ENCODE data around the gene VARS2.

The VARS2 gene

DNA sequence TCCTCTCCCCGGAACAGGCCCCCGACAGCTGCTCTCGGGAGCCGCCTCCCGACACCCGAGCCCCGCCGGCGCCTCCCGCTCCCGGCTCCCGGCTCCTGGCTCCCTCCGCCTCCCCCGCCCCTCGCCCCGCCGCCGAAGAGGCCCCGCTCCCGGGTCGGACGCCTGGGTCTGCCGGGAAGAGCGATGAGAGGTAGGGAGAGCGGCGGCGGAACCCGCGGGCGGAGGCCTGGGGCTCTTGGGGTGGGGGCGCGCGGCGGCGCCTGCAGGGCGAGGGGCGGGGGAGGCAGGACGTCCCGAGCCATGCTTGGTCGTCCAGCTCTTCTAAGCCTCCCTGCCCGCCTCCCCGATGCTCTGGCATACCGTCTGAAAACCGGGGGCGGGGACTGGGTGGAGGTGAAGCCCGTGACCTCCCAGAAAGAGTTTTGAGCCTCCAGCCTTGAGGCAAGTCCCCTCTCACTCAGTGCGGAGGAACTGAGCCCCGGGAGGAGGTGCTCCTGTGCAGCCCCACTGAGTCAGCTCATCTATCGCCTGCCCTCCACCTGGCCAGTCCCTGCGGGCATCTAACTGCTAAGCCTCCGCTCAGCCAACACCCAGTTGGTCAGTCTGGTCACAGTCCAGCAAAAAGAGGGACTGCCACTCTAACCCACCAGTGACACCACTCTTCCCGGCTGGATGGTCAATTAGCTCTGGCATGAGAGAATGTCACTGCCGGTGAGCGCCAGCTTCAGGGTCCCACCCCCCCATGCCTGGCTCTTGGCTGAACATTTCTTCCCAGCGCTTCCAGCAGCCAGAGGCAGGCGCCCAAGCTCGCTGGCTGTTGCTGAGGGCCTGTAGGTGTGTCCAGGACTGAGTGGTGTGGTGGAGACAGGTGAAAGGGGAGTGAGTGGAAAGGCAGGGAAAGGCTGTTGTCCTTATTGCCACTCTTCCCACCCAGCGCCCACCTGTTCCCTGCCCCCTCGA is 29.2 kb upstream of the VARS2 start:
- DNase-seq (ENCODE audit: low read depth in 2 of 2): peak in 1 of 2 donors; percentile 28

DNA sequence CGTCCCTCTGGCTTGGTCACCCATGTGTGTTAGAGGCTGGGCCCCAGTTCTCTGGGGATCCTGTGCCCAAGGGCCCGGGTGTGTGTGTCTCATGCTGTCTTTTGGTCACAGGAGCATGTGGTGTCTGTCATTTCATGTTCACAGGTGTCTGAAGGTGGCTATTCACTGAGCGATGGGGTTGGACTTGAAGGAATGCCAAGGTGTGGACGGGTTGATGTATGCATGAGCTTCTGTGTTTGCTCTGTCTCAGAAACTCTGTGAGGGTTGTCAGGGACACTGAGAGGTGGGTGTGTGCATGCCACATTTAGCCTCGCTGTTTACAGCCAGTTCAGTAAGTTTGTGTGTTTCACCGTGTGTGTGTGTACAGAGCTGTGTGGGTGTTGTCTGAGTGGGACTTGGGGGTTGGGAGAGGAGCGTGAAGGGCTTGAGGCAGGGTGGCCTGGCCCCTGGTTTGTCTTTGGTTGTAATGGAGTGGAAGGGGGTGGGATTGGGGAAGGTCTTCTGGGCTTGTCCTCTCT is 28.5 kb upstream of the VARS2 start:
- DNase-seq (ENCODE audit: low read depth in 2 of 2): no peak

DNA sequence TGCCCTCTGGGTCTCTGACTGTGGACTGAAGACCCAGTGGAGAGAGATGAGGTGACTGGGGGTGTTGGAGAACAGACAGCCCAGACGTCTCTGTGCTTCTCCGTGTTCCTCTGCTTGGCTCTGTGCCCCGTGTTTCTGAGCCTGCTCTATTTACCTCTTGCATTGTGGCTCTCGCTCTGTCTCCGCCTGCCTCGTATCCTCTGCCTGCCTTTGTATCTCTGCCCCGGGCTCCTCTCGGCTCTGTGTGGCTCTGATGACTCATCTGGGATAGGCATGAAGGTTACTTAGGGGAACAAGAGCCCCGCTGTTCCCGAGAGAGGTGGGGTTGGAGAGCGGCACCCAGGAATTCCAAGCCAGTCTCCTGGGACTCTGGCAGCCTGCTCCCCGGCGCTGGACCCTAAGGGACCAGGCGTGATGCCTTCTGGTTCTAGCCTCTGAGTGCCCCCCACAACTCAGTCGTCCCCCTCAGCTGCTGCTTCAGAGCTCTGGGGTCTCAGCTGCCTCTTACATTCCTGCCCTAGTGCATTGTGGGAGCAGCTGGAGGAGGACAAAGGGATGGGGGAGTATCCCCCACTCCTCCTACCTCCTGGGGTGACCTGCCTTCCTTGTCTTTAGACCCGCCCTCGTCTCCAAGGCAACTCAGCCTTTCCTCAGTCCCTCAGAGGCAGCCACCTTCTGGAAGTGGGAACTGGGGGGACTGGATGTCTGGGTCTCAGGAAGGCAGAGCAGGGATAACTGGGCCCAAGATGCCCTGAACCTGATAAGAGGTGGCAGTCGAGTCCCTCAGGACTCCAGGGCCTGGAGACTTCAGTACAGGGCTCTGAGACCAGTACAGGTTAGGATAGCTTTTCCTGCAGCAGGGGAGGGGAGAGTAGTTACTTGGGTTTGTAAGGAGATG is 27.8 kb upstream of the VARS2 start:
- no peak for DNase-seq (ENCODE audit: low read depth in 2 of 2)

- no peak for DNase-seq (ENCODE audit: low read depth in 2 of 2)
These were observed 27.2 kb upstream of the VARS2 start for GRCh38 chr6:30886897-30887255.

DNA sequence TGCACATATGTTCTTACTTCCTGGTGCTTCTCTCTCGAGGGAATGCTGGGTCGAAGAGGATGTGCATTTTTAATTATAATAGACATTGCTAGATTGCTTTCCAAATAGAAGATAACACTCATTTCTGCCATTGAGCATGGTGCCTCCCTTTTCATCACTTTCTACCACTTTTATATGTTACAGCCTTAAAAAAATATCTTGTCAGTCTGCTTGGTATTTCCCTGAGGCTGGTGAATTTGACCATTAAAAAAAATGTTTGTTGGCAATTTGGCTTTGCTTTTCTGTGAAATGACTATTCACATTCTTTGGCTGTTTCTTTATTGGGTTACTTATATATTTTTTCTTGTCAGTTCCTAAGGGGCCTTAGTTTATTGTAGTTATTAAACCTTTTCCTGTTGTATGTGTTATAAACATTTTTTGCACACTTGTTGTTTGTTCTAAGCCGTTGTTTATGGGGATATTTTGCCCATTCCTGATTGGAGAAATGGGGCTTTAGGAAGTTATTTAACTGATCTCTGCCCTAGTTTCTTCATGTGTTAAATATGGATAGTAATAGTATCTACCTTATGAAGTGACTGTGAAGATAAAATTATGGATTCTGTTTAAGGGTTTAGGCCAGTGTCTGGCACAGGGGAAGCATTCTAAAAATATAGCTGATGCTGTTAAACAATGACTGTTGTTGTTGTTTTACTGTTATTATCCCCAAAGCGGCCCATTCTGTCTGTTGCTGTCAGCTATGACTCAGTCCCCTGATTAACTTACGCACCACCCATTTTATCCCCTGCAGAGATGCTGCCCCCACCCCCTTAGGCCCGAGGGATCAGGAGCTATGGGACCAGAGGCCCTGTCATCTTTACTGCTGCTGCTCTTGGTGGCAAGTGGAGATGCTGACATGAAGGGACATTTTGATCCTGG is 25.9 kb upstream of the VARS2 start:
- no peak for DNase-seq (ENCODE audit: low read depth in 2 of 2)

GRCh38 chr6:30888816-30889495 is 25.1 kb upstream of the VARS2 start:
- DNase-seq (ENCODE audit: low read depth in 2 of 2): no peak

DNA sequence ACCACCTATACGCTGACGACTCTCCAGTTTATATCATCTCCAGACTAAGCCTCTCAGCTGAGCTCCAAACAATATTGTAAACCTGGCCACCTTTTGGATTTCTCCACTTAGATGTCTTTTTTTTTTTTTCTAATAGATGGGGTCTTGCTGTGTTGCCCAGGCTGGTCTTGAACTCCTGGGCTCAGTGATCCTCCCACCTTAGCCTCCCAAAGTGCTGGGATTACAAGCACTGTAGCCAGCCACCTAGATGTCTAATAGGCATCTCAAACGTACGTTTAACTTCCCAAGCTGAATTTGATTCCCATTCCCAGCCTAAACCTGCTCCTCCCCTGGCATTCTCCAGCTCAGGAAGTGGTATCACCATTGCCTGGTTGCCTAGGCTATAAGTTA is 24.5 kb upstream of the VARS2 start:
- DNase-seq (ENCODE audit: low read depth in 2 of 2): no peak

GRCh38 chr6:30889921-30890645 is 24.0 kb upstream of the VARS2 start:
- DNase-seq (ENCODE audit: low read depth in 2 of 2): no peak

GRCh38 chr6:30890646-30891449 is 23.2 kb upstream of the VARS2 start:
- DNase-seq (ENCODE audit: low read depth in 2 of 2): no peak

DNA sequence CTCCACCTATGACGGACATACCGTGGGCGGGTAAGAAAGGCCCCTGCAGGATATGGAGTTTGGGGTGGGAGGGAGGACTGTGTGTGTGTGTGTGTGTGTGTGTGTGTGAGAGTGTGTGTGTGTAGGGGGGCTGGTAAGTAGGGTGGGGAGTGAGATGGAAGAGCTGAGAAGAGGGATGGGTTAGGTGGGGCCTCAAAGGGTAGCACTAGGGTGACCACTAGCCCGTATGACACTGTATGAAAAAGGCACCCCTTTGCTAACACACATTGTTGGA is 22.7 kb upstream of the VARS2 start:
- DNase-seq (ENCODE audit: low read depth in 2 of 2): no peak

GRCh38 chr6:30891816-30892538 is 22.1 kb upstream of the VARS2 start:
- no peak for DNase-seq (ENCODE audit: low read depth in 2 of 2)

DNA sequence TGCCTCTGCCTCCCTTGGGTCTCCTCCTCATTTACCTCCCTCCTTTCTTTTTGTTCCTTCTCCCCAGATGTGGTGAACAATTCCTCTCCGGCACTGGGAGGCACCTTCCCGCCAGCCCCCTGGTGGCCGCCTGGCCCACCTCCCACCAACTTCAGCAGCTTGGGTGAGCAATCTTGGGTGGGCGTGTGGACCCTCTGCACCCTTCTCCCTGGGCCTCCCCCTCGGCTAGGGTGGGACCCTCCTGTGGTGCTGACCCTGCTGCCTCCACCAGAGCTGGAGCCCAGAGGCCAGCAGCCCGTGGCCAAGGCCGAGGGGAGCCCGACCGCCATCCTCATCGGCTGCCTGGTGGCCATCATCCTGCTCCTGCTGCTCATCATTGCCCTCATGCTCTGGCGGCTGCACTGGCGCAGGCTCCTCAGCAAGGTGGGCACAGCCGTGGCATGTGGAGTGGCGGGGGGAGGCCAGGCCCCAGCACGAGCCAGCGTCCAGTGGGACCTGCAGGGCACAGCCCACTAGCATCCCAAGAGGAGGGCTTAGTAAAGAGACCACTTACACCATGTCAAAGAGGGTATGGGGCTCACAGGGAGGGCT is 20.9 kb upstream of the VARS2 start:
- DNase-seq (ENCODE audit: low read depth in 2 of 2): no peak

DNA sequence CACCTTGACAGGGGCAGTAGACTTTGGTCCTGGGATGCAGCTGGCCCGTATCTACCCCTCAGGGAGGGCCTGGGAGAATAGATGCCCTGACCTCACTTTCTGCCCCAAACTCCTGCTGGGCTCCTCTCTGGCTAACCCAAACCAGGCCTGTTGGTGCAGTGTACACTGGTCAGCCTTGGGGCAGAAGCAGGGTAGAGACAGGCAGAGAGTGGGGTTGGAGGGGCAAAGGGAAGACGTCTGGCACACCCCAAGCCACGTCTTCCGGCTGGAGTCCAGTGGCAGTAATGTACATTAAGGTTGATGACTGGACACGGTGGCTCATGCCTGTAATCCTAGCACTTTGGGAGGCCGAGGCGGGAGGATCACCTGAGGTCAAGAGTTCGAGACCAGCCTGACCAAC is 20.4 kb upstream of the VARS2 start:
- no peak for DNase-seq (ENCODE audit: low read depth in 2 of 2)

GRCh38 chr6:30894381-30894780 is 19.7 kb upstream of the VARS2 start:
- no peak for DNase-seq (ENCODE audit: low read depth in 2 of 2)

DNA sequence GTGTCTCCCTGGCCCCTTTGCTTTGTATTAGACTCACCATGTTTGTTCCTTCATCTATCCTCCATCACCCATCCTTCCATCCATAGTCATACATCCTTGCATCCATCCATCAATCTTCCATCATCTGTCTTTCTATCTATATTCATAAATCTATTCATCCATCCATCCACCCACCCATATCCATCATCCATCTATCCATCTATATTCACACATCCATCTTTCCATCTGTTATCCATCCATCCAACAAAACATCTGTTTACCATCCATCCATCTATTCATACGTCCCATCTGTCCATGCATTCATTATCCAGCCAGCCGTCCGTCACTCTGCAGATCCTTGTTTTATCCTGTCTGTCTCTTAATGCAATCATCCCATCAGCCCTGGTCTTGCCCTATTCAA is 19.1 kb upstream of the VARS2 start:
- DNase-seq (ENCODE audit: low read depth in 2 of 2): no peak

DNA sequence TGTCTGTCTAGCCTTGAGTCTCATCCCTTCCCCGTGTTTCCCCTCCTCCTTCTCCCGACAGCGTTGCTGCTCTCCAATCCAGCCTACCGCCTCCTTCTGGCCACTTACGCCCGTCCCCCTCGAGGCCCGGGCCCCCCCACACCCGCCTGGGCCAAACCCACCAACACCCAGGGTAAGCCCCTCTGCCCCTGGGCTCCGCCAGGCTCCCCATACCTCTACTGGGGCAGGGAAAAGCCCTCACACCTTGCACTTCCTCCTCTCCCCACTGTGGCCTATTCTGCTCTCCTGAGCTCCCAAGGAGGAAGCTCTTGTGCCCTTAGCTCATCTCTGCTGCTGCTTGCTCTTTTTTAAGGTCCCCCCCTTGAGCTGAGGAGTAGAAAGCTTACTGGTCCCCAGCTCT is 18.7 kb upstream of the VARS2 start:
- DNase-seq (ENCODE audit: low read depth in 2 of 2): no peak

DNA sequence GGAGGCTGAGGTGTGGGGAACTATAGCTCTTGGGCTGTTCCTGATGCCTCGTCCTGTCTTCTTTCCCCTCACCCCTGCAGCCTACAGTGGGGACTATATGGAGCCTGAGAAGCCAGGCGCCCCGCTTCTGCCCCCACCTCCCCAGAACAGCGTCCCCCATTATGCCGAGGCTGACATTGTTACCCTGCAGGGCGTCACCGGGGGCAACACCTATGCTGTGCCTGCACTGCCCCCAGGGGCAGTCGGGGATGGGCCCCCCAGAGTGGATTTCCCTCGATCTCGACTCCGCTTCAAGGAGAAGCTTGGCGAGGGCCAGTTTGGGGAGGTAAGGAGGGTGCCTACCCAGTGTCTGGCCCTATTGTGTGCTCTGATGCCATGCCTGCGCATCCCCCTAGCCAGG is 17.5 kb upstream of the VARS2 start:
- DNase-seq (ENCODE audit: low read depth in 2 of 2): no peak

- DNase-seq (ENCODE audit: low read depth in 2 of 2): no peak
These were observed 16.2 kb upstream of the VARS2 start for GRCh38 chr6:30897882-30898281.
